Hippocampal formation (tissue), 2 donors: ENCODE measurements around the gene CATSPERZ.

Experiments used
- DNase-seq, 2 donors: peaks; one replicate each; lab custom pipeline; 2025; lab: John Stamatoyannopoulos, UW

Gene CATSPERZ

DNA sequence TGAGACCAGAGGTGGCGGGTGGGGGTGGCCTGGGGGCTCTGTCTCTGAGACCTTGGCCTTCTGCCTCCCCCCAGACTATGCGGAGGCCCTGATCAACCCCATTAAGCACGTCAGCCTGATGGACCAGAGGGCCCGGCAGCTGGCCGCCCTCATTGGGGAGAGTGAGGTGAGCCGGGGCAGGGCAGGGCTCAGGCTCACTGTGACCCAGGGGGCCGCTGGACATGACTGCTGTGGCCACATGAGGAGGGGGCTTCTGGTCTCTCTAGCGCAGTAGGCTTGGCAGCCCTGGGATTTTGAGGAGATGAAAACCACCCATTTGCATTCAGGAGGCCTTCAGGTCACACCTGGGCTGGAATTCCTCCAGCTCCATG, 36.2 kb upstream of the CATSPERZ start:
- no peak for DNase-seq

DNA sequence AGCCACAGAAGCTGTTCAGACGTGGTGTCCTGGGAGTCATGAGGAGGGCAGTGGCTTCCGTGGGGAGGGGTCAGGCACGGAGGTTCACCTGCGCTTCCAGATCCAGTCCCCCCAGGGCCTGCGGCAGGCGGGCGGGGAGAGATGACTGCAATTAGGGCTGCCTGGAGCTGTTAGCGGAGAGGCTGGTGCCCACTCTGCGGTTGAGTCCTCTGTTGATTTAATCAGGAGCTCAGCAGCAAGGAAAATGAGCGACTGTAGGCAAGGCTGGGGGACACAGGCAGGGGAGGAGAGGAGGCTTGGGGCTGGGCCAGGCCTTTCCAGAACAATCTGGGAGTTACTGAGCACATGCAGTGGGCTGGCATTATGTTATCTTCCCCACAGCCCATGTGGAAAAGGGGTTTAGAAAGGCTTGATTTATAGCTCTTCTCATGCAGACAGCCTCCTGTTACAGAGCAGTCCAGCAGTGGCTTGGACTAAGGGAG, 35.7 kb upstream of the CATSPERZ start:
- DNase-seq, result no peak

- no peak for DNase-seq
Observed at GRCh38 chr11:64265176-64266160, 34.7 kb upstream of the CATSPERZ start.

- DNase-seq, result no peak
Observed at GRCh38 chr11:64266339-64266738, 33.8 kb upstream of the CATSPERZ start.

GRCh38 chr11:64267207-64267945, 32.8 kb upstream of the CATSPERZ start:
- no peak for DNase-seq

DNA sequence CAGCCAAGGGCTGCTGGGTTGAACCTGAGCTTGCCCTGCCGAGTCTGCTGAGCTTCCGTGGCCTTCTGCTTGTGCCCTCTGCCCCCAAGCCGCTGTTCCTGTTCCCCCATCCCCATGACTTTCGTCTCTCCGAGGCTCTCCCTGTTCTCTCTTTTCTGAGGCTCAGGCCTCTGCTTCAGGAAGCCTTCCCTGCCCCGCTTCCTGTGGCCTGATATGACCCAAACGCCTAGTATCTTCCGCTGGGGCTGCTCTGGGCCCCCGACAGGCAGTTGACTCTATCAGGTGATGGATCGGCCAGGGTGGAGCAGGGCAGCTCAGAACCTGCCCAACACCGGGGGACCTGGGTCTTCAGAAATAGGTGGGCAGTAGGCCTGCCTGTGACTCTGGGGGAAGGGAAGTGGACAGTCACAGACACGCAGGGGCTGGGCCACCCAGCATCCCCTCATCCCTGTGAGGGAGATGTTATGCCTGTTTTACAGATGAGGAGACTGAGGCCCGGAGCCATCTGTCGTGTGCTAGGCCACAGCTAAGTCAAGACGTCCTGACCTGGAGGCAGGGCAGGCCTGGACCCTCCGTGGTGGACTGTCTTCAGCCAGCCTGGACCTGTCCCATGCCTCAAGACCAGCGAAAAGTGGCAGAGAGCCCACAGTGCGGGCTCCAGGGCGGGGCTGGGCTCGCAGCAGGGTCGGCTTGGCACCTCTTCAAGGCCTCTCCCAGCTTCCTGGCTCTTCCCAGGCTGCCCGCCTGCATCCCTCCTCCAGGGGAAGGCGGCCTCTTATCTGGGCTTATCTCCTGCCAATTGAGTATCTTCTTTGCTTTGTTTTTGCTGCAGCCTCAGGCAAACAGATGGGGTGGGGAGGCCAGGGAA, 31.9 kb upstream of the CATSPERZ start:
- no peak for DNase-seq

GRCh38 chr11:64268893-64269539, 31.1 kb upstream of the CATSPERZ start:
- DNase-seq, result no peak

GRCh38 chr11:64269540-64270220, 30.5 kb upstream of the CATSPERZ start:
- DNase-seq, result peak; percentile 99 to 100

DNA sequence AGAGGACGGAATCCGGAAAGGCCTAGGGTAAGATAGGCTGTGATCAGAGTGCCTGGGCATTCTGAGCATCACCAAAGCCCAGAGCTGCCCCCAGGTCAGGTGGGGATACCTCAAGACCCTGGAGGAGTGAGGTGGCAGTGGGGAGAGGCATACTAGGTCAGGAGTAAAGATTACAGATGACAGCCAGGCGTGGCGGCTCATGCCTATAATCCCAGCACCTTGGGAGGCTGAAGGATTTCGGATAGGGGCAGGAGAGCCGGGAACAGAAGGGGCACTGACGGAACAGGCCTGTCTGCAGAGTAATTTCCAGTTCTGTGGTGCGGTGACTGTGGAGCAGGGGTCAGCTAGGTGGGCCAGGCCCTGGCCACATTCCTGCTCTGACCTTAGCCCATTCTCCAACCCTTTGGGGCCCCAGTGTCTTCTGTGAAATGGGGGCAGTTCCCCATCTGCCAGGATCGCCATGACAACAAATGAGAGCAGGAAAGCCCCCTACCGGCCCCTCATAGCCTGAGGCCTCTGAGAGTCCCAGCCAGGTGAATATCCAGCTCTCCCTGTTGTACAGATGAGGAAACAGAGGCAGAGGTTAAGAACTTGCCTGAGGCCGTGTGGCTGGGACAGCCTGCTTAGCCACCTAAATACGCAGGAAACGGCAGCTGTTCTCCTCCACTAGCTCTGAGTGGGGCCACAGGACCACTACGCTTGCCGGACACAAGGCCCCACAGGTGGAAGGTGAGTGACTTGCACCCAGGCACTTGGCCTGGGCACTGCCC, 24.9 kb upstream of the CATSPERZ start:
- no peak for DNase-seq

GRCh38 chr11:64275841-64276240, 24.3 kb upstream of the CATSPERZ start:
- DNase-seq, result no peak

DNA sequence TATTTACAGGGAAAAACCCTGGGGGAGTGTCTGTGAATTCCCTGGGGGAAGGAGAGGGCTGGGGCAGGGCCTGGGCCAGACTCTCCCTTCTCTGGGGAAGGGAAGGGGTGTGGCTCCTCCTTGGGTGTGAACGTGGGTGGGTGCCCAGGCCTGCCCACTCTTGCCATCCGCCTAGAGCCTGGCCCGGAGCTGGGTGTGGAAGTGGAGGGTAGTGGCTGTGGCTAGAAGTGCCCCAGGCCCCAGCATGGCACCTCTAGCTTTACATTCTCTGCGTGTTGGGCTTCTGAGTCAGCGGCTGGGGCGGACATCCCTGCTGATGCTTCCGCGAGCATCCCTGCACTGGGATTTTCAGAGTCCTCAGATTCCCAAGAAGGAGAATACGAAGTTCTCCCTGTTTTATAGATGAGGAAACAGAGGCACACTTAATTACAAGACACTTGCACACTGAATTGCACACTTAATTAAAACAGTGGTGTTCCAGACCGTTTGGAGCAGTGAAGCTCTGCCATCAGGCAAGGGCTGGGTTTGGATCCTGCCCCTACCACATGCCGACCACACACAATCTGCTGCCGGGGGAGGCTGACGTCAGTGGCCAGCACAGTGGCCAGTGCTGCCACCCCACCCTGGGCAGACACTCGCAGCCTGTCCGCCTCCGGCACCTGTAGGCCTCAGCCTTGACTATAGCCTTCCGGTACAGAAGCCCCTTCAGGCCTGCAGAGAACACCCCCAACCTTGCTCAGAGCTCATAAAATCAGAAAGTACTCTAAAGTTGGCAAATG, 23.3 kb upstream of the CATSPERZ start:
- DNase-seq, result no peak

DNA sequence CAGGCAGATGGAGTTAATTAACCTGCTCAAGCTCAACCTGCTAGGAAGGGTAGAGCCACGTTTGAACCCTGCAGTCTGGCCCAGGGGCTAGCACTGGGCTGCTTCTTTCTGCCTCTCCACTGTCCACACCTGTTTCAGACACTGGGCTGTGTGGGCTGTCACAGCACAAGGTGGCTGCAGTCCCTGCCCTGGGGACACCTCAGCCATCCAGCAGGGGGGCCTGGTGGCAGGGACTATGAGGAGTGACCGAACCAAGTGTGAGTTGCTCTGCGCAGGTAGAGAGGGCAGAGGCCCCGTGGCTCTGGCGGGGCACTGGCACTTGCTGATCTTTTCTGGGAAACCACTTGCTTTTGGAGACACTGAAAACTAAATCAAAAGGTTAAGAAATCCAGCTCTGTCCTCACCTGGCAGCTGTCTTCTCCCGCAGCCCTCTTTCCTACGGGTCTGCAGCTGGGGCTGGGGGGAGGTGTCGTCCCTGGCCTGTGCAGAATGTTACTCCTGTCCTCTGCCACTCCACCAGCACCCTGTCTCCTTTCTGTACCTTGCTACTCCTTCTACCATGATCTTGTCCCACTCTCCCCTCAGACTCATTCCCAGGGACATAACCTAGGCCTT, 21.5 kb upstream of the CATSPERZ start:
- DNase-seq, result no peak

DNA sequence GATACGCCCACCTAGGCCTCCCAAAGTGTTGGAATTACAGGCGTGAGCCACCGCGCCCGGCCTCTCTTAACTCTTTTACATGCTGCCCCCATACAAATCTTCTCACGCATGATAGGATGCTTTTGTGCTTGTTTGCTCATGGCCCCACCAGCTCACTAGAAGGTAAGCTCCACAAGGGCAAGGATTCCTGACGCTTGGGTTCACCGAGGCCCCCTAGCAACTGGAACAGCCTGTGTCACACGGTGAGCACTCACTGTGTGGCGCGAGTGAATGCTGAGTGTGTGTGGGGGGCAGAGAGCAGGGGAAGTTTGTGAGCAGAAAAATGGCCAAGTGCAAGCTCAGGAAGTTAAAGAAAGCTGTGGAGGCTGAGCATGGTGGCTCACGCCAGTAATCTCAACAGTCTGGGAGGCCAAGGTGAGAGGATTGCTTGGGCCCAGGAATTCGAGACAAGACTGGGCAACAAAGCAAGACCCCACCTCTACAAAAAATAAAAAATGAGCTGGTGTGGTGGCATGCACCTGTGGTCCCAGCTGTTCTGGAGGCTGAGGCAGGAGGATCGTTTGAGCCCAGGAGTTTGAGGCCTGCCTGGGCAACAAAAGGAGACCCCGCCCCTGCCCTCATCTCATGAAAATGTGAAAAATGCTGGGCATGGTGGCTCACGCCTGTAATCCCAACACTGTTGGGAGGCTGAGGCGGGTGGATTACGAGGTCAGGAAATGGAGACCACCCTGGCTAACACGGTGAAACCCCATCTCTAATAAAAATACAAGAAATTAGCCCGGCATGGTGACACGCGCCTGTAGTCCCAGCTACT, 18.0 kb upstream of the CATSPERZ start:
- no peak for DNase-seq

DNA sequence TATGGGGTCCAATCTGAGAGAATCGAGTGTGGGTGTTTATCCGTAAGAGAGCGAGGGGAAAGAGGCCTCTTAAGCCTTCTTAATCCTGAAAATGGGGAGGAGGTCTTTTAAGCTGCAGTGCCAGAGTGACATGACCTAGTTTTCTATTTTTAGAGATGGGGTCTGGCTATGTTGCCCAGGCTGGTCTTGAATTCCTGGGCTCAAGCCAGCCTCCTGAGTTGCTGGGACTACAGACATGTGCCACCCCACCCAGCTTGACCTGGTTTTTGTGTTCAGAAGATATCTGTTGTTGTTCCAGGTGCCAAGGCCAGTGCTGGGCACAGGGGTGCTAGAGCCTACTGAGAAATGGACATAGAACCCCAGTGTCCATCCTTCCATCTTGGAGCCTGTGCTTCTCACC, 17.1 kb upstream of the CATSPERZ start:
- no peak for DNase-seq

DNA sequence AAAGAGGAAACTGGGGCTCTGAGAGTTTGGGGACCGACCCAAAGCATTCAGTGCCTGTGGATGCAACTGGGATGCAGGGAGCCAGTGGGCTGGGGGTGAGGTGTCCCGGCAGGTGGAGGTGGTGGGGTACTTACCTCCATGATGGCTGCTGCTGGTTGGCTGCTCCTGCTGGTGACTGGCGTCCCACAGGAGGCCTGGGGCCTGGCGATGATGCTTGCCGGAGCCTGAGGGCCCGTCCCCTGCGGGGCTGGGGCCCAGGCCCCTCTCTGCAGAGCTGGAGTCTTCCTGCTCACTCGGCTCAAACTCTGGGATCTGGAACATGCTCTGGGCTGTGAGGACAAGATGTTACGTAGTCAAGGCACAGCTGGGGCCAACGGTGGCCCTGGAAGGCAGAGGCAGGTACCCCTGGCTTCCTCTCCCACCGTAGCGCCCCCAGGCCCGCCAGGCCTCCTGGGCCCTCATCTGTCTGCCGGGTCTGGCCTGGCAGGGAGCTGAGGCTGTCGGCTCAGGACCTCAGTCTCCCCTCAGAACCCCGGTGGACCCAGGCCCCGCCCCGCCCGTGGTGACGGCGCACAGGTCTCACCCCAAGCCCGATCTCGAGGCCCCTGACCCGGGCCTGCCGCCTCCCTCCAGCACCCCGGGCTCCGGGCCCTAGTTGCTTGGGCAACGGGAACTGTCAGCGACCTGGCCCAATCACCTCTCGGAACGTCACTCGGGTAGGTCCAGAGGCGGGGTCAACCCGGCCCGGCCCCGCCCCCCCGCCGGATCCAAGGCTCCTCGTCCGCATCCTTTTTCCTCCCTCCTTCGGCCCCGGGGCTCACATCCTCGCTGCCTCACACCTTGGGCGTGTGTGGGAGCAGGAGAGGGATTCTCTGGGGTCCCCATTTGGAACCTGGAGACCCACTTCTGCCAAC, 15.9 kb upstream of the CATSPERZ start, which contains the start of gene BAD:
TSS of gene BAD (minus strand) at position 618 of the 914 bp plus-strand sequence. CDS start at position 321, 297 bp downstream.
- DNase-seq, result peak; percentile 93 to 95
